Measurements from ENCODE around the gene CIB1.

DNA sequence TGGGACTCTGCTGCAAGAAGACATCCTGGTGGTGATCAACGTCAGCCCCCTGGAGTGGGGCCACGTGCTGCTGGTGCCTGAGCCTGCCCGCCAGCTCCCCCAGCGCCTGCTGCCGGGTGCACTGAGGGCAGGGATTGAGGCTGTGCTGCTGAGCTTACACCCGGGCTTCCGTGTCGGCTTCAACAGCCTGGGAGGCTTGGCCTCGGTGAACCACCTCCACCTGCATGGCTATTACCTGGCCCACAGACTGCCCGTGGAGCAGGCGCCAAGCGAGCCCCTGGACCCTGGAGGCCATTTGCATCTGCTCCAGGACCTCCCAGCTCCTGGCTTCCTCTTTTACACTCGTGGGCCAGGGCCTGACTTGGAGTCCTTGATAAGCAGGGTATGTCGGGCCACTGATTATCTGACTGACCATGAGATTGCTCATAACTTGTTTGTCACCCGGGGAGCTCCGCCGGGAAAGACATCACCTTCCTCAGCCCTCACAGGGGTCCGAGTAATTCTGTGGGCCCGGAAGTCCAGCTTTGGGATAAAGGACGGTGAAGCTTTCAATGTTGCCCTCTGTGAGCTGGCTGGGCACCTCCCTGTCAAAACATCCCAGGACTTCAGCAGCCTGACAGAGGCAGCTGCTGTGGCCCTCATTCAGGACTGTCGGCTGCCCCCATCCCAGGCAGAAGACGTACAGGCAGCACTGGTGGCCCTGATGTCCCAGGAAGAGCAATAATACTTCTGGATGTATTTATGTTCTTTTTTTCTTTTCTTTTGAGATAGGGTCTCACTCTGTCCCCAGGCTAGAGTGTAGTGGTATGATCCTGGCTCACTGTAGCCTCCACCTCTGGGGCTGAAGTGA lies 7.8 kb upstream of the CIB1 start:
- no peak for TF ChIP-seq POLR2A (IDR thresholded peaks at IDR 0.05; ENCODE audit: low read depth, low read length)
- TF ChIP-seq POLR2AphosphoS5 (IDR thresholded peaks at IDR 0.05; ENCODE audit: low read depth, low read length) = no peak
- no peak for TF ChIP-seq SPI1 (IDR thresholded peaks at IDR 0.05; ENCODE audit: low read depth, low read length)
- TF ChIP-seq TAF1 (IDR thresholded peaks at IDR 0.05; ENCODE audit: low read depth, low read length) = no peak

Measured in GM12891 (cell line).